ENCODE data around the gene GSTA1.
"Not testable (repeated sequence)": the region's sequence is repeated elsewhere in the genome, so short reads cannot be mapped to it uniquely, and the experiment has no call there.

The GSTA1 gene

GRCh38 chr6:52821842-52822241, 18.2 kb upstream of the GSTA1 start:
- in situ Hi-C loops (cut with HindIII; ENCODE audit: low pct_ligation_motif_present, low sequenced_read_pairs): no loop called here
- no peak for DNase-seq
- H3K36me3 ChIP-seq (replicated peaks): no peaks in the 10 kb centered on the region
- H3K27ac ChIP-seq: no peak overlapping the region
- H3K4me3 ChIP-seq (ENCODE audit: low read depth, low read length): no peak overlapping the region
- no peaks in the 10 kb centered on the region for H3K27me3 ChIP-seq (replicated peaks)
- TF ChIP-seq CTCF (IDR thresholded peaks at IDR 0.05; ENCODE audit: low read depth, low read length, missing control alignments): no peak

- Histone ChIP-seq H3K4me3 (ENCODE audit: low read depth, low read length) (no peak overlapping the region), H3K36me3 (replicated peaks) (no peaks in the 10 kb centered on the region), H3K27ac (no peak overlapping the region), H3K27me3 (replicated peaks) (no peaks in the 10 kb centered on the region)
- no peak for TF ChIP-seq CTCF (IDR thresholded peaks at IDR 0.05; ENCODE audit: low read depth, low read length, missing control alignments)
- no peak for DNase-seq
- in situ Hi-C loops (cut with HindIII; ENCODE audit: low pct_ligation_motif_present, low sequenced_read_pairs): no loop called here
Measured at GRCh38 chr6:52820198-52820597, 16.6 kb upstream of the GSTA1 start.

DNA sequence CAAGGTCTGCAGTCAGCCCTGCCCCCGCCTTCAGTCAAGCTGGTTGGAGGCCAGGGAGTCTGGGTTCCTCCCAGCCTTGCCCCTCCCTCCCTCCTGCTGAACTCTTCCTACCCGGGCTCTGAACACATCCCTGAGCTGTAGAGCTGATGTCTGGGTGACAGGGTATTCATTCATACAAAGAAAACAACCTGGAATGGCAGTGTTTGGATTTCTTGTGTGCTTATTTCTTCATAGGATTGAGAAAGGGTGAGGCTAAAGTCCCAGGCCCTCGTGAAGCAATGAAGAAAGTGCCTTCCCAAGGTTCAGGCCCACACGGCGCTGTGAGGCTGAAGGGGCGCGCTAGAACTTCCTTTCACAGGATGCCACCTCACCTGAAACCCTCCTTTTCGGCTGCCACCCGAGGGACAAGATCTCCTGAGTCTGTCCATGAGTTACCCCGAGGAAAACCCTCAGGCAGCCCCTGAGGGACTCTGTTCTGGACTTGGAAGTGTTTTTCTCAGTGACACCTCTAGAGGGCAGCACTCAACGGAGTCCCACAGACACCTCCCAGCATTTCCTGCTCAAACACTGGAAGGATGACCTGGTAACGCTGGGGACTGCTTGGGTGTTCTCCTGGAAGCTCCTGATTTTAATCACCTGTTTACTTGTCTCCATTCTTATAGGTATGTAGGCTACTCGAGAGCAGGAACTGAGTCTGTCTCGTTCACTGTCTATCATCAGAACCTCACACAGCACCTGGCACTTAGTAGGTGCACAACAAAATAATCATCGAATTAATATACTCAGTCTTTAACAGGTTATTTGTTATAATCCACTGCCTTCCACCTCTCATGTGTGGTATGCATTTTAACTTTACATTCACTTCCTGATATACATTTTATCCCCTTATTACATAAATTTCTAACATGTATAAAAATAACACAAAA, 11.8 kb upstream of the GSTA1 start:
- Histone ChIP-seq H3K4me3 (ENCODE audit: low read depth, low read length) (no peak overlapping the region), H3K36me3 (replicated peaks) (no peaks in the 10 kb centered on the region), H3K27me3 (replicated peaks) (no peaks in the 10 kb centered on the region), H3K27ac (no peak overlapping the region)
- peak; percentile 52 for DNase-seq
- in situ Hi-C loops (cut with HindIII; ENCODE audit: low pct_ligation_motif_present, low sequenced_read_pairs): no loop called here
- TF ChIP-seq CTCF (IDR thresholded peaks at IDR 0.05; ENCODE audit: low read depth, low read length, missing control alignments): peak; percentile 80

DNA sequence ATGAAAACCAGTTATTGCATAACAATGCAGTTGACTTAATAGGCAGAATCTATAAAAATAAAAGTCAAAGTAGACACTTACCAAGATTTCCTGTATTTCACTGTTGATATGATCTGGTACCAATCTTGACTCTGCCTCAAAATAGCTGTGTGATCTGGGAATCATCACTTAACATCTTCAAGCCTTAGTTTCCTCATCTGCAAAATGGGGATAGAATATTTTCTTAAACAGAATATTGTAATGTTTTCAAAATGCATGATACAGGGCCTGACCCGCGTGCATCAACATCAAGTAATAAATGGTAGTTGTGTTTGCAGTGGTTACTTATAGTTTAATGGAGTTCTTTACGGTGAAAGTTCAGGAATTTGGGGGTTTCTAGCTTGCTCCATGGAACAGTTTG, 10.9 kb upstream of the GSTA1 start:
- H3K4me3 ChIP-seq (ENCODE audit: low read depth, low read length); DNase-seq; H3K27me3 ChIP-seq (replicated peaks); in situ Hi-C loops (cut with HindIII; ENCODE audit: low pct_ligation_motif_present, low sequenced_read_pairs); H3K36me3 ChIP-seq (replicated peaks); H3K27ac ChIP-seq: not testable (repeated sequence)

DNA sequence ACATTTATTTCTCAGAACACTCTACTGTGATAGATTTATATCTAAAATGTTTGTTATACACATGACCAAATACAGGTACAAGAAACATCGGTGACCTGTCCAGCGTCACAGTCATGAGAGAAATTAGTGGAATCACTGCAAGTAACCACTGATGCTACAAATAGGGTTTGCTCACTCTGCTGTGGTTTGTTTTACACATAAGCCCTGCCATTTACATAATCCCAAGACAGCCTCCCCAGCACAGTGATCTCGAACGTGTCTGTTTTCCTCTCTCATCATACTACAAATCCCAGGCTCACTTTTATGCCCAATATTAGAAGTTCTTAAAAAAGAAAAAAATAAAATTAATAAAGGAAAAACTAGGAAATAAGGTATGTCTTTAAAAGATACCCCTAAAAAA, 6.2 kb upstream of the GSTA1 start:
- H3K36me3 ChIP-seq (replicated peaks); in situ Hi-C loops (cut with HindIII; ENCODE audit: low pct_ligation_motif_present, low sequenced_read_pairs); DNase-seq; H3K27me3 ChIP-seq (replicated peaks); H3K4me3 ChIP-seq (ENCODE audit: low read depth, low read length); H3K27ac ChIP-seq: not testable (repeated sequence)

GRCh38 chr6:52808660-52809059, 5.0 kb upstream of the GSTA1 start:
- no peaks in the 10 kb centered on the region for H3K27me3 ChIP-seq (replicated peaks)
- H3K36me3 ChIP-seq (replicated peaks): no peaks in the 10 kb centered on the region
- H3K4me3 ChIP-seq (ENCODE audit: low read depth, low read length): no peak overlapping the region
- no peak overlapping the region for H3K27ac ChIP-seq
- no peak for DNase-seq
- TF ChIP-seq CTCF (IDR thresholded peaks at IDR 0.05; ENCODE audit: low read depth, low read length, missing control alignments): no peak
- in situ Hi-C loops (cut with HindIII; ENCODE audit: low pct_ligation_motif_present, low sequenced_read_pairs): no loop called here

DNA sequence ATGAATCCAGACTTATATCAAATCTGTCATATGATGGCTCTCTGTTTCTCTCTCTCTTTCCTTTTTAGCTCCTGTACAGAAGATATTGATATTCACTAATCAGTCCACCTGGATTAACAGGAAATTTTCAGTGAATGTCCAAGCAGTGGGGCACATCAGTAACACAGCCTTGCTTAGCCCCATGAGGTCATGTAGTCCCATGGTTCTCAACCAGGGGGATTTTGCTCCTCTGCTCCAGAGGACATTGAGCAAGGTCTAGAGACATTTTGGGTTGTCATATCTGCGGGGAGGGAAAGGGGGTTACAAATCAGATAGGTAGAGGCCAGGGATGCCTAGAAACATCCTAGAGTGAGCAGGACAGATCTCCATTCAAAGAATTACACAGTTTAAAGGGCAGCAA, 810 bp downstream of the GSTA1 start:
- in situ Hi-C loops (cut with HindIII; ENCODE audit: low pct_ligation_motif_present, low sequenced_read_pairs): no loop called here
- no peaks in the 10 kb centered on the region for H3K27me3 ChIP-seq (replicated peaks)
- H3K4me3 ChIP-seq (ENCODE audit: low read depth, low read length): no peak overlapping the region
- H3K27ac ChIP-seq: no peak overlapping the region
- no peak for DNase-seq
- no peaks in the 10 kb centered on the region for H3K36me3 ChIP-seq (replicated peaks)
- no peak for TF ChIP-seq CTCF (IDR thresholded peaks at IDR 0.05; ENCODE audit: low read depth, low read length, missing control alignments)

Data from brain microvascular endothelial cell (primary cell).